ENCODE data around the gene COQ10B. TPM values are rescaled to one million over a fixed set of nuclear protein-coding genes. Genes with fewer than 3 reads are reported as not detected.

The COQ10B gene
- total and polyA plus RNA-seq, 2 donors (not counting 3 experiments of a cell fraction or from before 2014, with no cell fraction given) = 2.4 to 15.1 TPM

- Histone ChIP-seq H3K27me3 (ENCODE audit: control insufficient read depth in 2 of 2, insufficient read depth in 2 of 2, low read length in 2 of 2) (no peaks in the 10 kb centered on the region), H3K79me2 (ENCODE audit: control insufficient read depth, insufficient read depth, low read length) (peaks cover 39% of the 10 kb centered on the region), H3K9ac (replicated peaks; ENCODE audit: extremely low read depth, insufficient read depth, low read length) (peak overlapping the region; percentile 73), H3K4me1 (ENCODE audit: control insufficient read depth, extremely low read depth, insufficient read depth, low read length) (peaks cover 17% of the 10 kb centered on the region), H3K27ac (ENCODE audit: insufficient read depth, low read depth, low read length) (peak overlapping the region; percentile 78), H3K4me2 (ENCODE audit: insufficient read depth, low read length) (peak overlapping the region; percentile 88), H3K4me3 (replicated peaks in 1 of 3; ENCODE audit: insufficient read depth in 1 of 3, low read depth in 1 of 3, low read length in 3 of 3) (no peak overlapping the region), H3K9me1 (replicated peaks; ENCODE audit: control insufficient read depth, extremely low read depth, insufficient read depth, low read length) (no peaks in the 10 kb centered on the region), H3K36me3 (ENCODE audit: control insufficient read depth in 2 of 2, extremely low read depth in 1 of 2, insufficient read depth in 2 of 2, low read length in 2 of 2) (no peaks in the 10 kb centered on the region), H2AFZ (ENCODE audit: low read depth, low read length) (peak overlapping the region; percentile 93), H3K9me3 (replicated peaks; ENCODE audit: control insufficient read depth, insufficient read depth, low read length) (no peaks in the 10 kb centered on the region), H4K20me1 (replicated peaks; ENCODE audit: control insufficient read depth, extremely low read depth, insufficient read depth, low read length) (peaks cover 6% of the 10 kb centered on the region)
- DNase-seq (ENCODE audit: low read depth, low spot score) = no peak
- POLR2A ChIA-PET = interaction anchor here (1.7 kb wide), 1 partner anchor 13 kb away, joined by 5 read pairs; no protein-coding TSS in a partner anchor
- dilution Hi-C loops (cut with MboI; ENCODE audit: extremely low pct_ligation_motif_present, low sequenced_read_pairs) (no loop called here), intact Hi-C loops (cut with micrococcal nuclease) (loop anchor here (1.0 kb wide), 3 partner anchors 14 to 160 kb away; partner anchors contain the start of genes COQ10B and HSPE1)
- CTCF ChIA-PET = interaction anchor here (1.2 to 2.2 kb wide), 2 partner anchors 16 to 85 kb away, joined by 4 to 10 read pairs; partner anchors contain the start of gene HSPD1
- no TSS peak for BruUV-seq (replicated peaks)
- peak; percentile 8 for FAIRE-seq
- no peak for TF ChIP-seq POLR2AphosphoS5 (IDR thresholded peaks at IDR 0.05; ENCODE audit: insufficient read depth, low read depth, low read length)
- TF ChIP-seq FOS (IDR thresholded peaks at IDR 0.05; ENCODE audit: borderline replicate concordance, insufficient read depth, low read length) = no peak
- TF ChIP-seq POLR2A (IDR thresholded peaks at IDR 0.05; ENCODE audit: low read depth, low read length) = no peak
- no peak for TF ChIP-seq MAX (IDR thresholded peaks at IDR 0.05; ENCODE audit: insufficient read depth, insufficient read length)
- no peak for TF ChIP-seq GATA2 (IDR thresholded peaks at IDR 0.05; ENCODE audit: insufficient read depth, insufficient read length, low read depth, low read length)
- no peak for TF ChIP-seq EZH2 (IDR thresholded peaks at IDR 0.05; ENCODE audit: borderline replicate concordance, low read depth, low read length, severe bottlenecking)
- no peak for TF ChIP-seq CTCF (IDR thresholded peaks at IDR 0.05; ENCODE audit: extremely low read depth in 1 of 2, insufficient read depth in 1 of 2, low read depth in 1 of 2, low read length in 2 of 2)
- TF ChIP-seq MYC (IDR thresholded peaks at IDR 0.05; ENCODE audit: low read depth, low read length) = no peak
- no peak for TF ChIP-seq JUN (IDR thresholded peaks at IDR 0.05; ENCODE audit: borderline replicate concordance, insufficient read depth, insufficient read length, low read depth)
Measured at GRCh38 chr2:197514754-197515153, 61.4 kb downstream of the COQ10B start.

All from endothelial cell of umbilical vein (primary cell).